SH-SY5Y (cell line): ENCODE data around the gene C1orf50.

Source experiments
- GATA2 ChIP-seq: IDR thresholded peaks from 2 replicates; pipeline ENCODE4 v1.6.1; 2011; ENCODE audit warnings: mild to moderate bottlenecking, low read depth, low read length
- GATA3 ChIP-seq: IDR thresholded peaks from 2 replicates; pipeline ENCODE4 v1.6.1; 2011; ENCODE audit warnings: low read depth, mild to moderate bottlenecking, low read length, moderate library complexity

GRCh38 chr1:42825036-42825851 is 58.2 kb downstream of the C1orf50 start:
- TF ChIP-seq GATA2 (no peak), GATA3 (no peak)
